ENCODE data around the gene SHISA2. TPM values are rescaled to one million over a fixed set of nuclear protein-coding genes. Genes with fewer than 3 reads are reported as not detected.

The SHISA2 gene
- total and polyA plus RNA-seq, 2 donors from 2014 or later, result 3.4 to 3.7 TPM

- H3K4me1 ChIP-seq (ENCODE audit: control insufficient read depth in 2 of 3, insufficient read depth in 2 of 3, low read depth in 1 of 3, low read length in 3 of 3), result no peaks in the 10 kb centered on the region
- intact Hi-C loops (cut with DNase I), result no loop called here
- no peak overlapping the region for H3K4me3 ChIP-seq (ENCODE audit: low read length in 3 of 3)
These were observed 10.4 kb downstream of the SHISA2 start for GRCh38 chr13:26041444-26041843.

DNA sequence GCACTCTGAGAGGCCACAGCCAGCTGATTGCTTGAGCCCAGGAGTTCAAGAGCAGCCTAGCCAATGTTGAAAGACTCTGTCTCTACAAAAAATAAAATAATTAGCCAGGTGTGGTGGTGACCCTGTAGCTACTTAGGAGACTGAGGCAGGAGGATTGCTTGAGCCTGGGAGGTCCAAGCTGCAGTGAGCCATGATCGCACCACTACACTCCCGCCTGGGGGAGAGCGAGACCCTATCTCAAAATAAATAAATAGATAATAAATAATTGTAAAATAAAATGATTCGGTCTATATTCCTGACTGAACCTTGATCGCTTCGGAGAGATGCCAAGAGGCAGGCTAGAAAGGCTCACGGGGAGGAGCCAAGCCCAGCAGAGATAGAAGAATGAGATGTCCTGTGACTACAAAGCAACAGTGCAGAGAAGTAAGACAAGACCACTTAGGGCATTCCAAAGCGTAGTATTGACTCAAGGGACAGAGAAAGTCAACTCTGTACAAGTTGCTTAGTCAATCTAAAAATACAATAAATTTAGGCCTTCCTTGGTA is 12.8 kb downstream of the SHISA2 start:
- no peaks in the 10 kb centered on the region for H3K36me3 ChIP-seq (ENCODE audit: control insufficient read depth in 2 of 3, insufficient read depth in 3 of 3, low read length in 3 of 3)
- intact Hi-C loops (cut with DNase I), result no loop called here
- H3K9me3 ChIP-seq (ENCODE audit: control insufficient read depth in 2 of 3, insufficient read depth in 1 of 3, low read length in 3 of 3), result no peaks in the 10 kb centered on the region
- H3K27ac ChIP-seq (ENCODE audit: low read depth in 2 of 2, low read length in 2 of 2), result no peak overlapping the region
- H3K9ac ChIP-seq (ENCODE audit: low read length in 3 of 3), result no peak overlapping the region
- no peaks in the 10 kb centered on the region for H3K4me1 ChIP-seq (ENCODE audit: control insufficient read depth in 2 of 3, insufficient read depth in 2 of 3, low read depth in 1 of 3, low read length in 3 of 3)
- no peak for FAIRE-seq
- no peak for DNase-seq
- TF ChIP-seq, protein P1, sequence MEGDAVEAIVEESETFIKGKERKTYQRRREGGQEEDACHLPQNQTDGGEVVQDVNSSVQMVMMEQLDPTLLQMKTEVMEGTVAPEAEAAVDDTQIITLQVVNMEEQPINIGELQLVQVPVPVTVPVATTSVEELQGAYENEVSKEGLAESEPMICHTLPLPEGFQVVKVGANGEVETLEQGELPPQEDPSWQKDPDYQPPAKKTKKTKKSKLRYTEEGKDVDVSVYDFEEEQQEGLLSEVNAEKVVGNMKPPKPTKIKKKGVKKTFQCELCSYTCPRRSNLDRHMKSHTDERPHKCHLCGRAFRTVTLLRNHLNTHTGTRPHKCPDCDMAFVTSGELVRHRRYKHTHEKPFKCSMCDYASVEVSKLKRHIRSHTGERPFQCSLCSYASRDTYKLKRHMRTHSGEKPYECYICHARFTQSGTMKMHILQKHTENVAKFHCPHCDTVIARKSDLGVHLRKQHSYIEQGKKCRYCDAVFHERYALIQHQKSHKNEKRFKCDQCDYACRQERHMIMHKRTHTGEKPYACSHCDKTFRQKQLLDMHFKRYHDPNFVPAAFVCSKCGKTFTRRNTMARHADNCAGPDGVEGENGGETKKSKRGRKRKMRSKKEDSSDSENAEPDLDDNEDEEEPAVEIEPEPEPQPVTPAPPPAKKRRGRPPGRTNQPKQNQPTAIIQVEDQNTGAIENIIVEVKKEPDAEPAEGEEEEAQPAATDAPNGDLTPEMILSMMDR (IDR thresholded peaks at IDR 0.05; ENCODE audit: borderline replicate concordance, extremely low read depth, insufficient read depth), result no peak
- no peaks in the 10 kb centered on the region for H3K27me3 ChIP-seq (ENCODE audit: control insufficient read depth, insufficient read depth, low read length)
- no peak overlapping the region for H3K4me3 ChIP-seq (ENCODE audit: low read length in 3 of 3)

More at GRCh38 chr13:26041444-26041843, 10.4 kb downstream of the SHISA2 start:
- no peaks in the 10 kb centered on the region for H3K9me3 ChIP-seq (ENCODE audit: control insufficient read depth in 2 of 3, insufficient read depth in 1 of 3, low read length in 3 of 3)
- no peak for FAIRE-seq
- TF ChIP-seq, protein P1 (IDR thresholded peaks at IDR 0.05; ENCODE audit: borderline replicate concordance, extremely low read depth, insufficient read depth), result no peak
- H3K27ac ChIP-seq (ENCODE audit: low read depth in 2 of 2, low read length in 2 of 2), result no peak overlapping the region
- H3K36me3 ChIP-seq (ENCODE audit: control insufficient read depth in 2 of 3, insufficient read depth in 3 of 3, low read length in 3 of 3), result peaks cover 0 to 2% (median 0%) of the 10 kb centered on the region in 3 donors
- DNase-seq, result peak in 1 of 5 donors; percentile 51
- H3K9ac ChIP-seq (ENCODE audit: low read length in 3 of 3), result no peak overlapping the region
- no peaks in the 10 kb centered on the region for H3K27me3 ChIP-seq (ENCODE audit: control insufficient read depth, insufficient read depth, low read length)

- Histone ChIP-seq H3K4me1 (ENCODE audit: control insufficient read depth in 2 of 3, insufficient read depth in 2 of 3, low read depth in 1 of 3, low read length in 3 of 3) (no peaks in the 10 kb centered on the region), H3K36me3 (ENCODE audit: control insufficient read depth in 2 of 3, insufficient read depth in 3 of 3, low read length in 3 of 3) (no peaks in the 10 kb centered on the region), H3K9me3 (ENCODE audit: control insufficient read depth in 2 of 3, insufficient read depth in 1 of 3, low read length in 3 of 3) (no peaks in the 10 kb centered on the region), H3K27me3 (ENCODE audit: control insufficient read depth, insufficient read depth, low read length) (no peaks in the 10 kb centered on the region), H3K4me3 (ENCODE audit: low read length in 3 of 3) (no peak overlapping the region), H3K9ac (ENCODE audit: low read length in 3 of 3) (no peak overlapping the region), H3K27ac (ENCODE audit: low read depth in 2 of 2, low read length in 2 of 2) (no peak overlapping the region)
- no peak for FAIRE-seq
- DNase-seq, result peak in 3 of 5 donors; percentile 55 to 73 (median 62)
- intact Hi-C loops (cut with DNase I), result no loop called here
- TF ChIP-seq, protein P1 (IDR thresholded peaks at IDR 0.05; ENCODE audit: borderline replicate concordance, extremely low read depth, insufficient read depth), result peak; percentile 25
These were observed 14.5 kb downstream of the SHISA2 start for GRCh38 chr13:26037302-26037701.

- Histone ChIP-seq H3K36me3 (ENCODE audit: control insufficient read depth in 2 of 3, insufficient read depth in 3 of 3, low read length in 3 of 3) (no peaks in the 10 kb centered on the region), H3K9me3 (ENCODE audit: control insufficient read depth in 2 of 3, insufficient read depth in 1 of 3, low read length in 3 of 3) (no peaks in the 10 kb centered on the region), H3K4me3 (ENCODE audit: low read length in 3 of 3) (no peak overlapping the region), H3K27ac (ENCODE audit: low read depth in 2 of 2, low read length in 2 of 2) (no peak overlapping the region), H3K9ac (ENCODE audit: low read length in 3 of 3) (no peak overlapping the region), H3K27me3 (ENCODE audit: control insufficient read depth, insufficient read depth, low read length) (no peaks in the 10 kb centered on the region), H3K4me1 (ENCODE audit: control insufficient read depth in 2 of 3, insufficient read depth in 2 of 3, low read depth in 1 of 3, low read length in 3 of 3) (no peaks in the 10 kb centered on the region)
- DNase-seq (no peak), FAIRE-seq (no peak)
- intact Hi-C loops (cut with DNase I), result no loop called here
- TF ChIP-seq, protein P1 (IDR thresholded peaks at IDR 0.05; ENCODE audit: borderline replicate concordance, extremely low read depth, insufficient read depth), result no peak
These were observed 15.4 kb downstream of the SHISA2 start for GRCh38 chr13:26036383-26036782.
